Hepatic stellate cell (primary cell): ENCODE results near the gene OTOG.

Source experiments
- DNase-seq: peaks from one replicate; pipeline ENCODE4 v3.0.0; 2011; ENCODE audit warnings: low spot score

OTOG gene

DNA sequence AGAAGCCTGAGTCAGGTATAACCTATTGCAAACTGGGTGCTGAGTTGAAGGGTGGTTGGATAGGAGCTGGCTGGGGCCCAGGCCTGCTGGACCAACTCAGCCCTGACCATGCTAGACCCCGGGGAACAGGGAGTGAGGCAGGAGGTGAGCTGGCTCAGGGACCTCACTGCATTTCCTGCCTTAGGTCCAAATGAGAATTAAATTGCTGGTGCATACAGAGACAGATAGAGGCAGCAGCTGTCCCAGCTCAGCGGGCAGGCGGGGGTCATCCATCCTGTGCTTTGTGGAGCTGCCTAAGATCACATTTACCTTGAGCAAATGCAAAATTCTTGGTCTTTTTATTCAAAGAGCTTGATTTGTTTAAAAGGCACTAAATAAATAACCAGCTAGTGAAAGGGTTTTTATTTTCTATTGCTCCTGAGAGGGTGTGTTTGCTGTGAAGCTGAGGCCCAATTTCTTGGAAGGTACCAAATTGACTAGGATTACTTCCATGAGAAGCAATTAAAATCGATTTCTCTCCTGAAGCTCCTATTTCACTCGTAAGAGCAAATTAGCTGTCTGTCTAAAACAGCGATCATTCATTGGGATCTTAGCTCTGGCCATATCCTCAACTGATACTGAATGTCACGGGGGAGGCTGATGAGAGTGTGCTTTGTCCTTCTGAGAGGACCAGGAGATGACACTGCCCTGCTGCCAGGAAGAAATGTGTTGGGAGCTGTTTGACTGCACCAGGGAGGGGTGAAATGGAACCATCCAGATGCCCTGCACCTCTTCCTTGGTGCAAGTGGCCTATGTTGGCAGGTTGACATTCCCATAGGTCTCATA is 27.8 kb upstream of the OTOG start:
- no peak for DNase-seq

DNA sequence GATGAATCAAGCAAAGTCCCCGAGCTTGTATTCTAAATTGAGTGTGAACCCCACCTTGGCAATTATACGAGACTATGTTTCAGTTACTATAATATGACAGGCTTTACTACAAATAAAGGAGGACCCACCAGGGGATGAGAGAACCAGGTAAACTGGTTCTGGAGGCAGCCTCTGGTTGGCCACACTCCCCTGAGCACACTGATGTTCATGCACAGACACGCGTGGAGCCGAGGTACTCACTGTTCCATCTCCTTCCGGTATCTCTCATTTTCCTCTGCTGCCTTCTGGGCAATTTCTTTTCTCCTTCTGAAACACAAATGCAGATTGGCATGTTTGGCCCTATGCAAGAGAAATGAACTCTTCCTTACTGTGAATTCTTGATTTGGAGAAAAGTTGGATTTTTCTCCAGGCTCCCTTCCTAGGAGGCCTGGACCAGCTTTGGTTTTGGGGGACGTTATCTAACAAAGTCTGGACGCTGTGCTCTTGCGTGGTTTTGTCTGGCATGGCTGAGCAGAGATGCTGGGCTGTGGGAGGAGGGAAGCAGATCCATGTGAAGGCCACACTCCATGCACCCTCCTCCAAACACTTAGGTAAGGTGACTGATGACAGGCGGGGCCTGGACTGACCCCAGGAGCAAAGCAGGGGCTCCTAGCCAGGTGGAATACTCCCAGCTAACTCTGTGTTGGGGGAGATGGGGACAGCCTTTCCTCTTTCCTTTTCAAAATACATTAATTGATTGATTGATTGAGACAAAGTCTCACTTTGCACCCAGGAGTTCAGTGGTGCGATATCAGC is 25.8 kb upstream of the OTOG start:
- no peak for DNase-seq

DNA sequence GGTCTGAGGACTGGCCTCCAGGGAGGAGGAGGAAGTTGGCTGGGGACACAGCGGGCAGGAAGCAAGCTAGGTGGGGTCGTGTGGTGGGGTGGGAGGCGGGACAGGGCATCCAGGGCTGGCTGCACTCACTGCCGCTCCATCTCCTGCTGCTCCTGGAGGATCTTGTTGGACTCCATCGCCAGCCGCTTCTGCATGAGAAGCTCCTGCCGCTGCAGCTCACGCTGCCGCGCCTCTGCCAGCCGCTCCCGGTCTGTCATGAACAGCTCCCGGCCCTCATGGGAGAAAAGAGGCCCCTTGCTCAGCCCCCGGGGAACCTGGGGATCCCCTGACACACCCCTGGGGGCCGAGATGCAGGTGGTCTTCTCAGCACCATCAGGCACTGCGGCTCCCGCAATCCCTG is 24.4 kb upstream of the OTOG start:
- no peak for DNase-seq

DNA sequence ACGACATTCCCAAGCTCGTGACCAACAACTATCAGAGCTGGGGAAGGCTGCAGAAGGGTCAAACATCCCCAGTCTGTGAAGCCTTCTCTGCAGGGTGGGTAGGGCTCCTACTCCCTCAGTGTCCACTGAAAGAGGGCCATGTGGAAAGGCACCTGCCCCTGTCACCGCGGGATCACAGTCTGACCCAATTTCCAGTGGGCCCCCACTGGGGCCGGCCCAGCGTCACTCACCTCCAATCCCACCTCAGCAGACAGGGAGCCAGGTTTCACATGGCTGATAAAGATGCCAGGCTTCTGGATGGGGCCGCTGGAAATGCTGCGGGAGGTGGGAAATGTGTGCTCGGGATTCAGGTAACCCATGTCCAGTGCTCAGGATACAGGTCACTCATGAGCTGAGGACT is 22.8 kb upstream of the OTOG start:
- DNase-seq: no peak

DNA sequence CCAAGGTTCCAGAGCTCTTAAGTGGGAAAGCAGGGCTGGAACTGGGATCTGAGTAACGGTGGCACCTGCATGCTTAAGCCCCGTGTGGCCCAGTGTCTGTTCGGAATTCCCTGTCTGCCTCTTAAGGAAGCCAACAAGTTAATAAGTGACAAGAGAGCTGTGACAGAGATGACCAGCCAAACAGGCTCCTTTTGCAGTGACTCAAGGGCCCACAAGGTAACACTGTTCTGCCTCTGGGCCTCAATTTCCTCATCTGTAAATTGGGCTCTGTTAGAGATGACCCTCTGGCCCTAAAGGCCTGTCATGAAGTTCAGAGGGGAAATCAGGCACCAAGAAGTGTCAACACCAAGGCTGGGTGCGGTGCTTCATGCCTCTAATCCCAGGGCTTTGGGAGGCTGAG is 21.5 kb upstream of the OTOG start:
- DNase-seq: no peak

DNA sequence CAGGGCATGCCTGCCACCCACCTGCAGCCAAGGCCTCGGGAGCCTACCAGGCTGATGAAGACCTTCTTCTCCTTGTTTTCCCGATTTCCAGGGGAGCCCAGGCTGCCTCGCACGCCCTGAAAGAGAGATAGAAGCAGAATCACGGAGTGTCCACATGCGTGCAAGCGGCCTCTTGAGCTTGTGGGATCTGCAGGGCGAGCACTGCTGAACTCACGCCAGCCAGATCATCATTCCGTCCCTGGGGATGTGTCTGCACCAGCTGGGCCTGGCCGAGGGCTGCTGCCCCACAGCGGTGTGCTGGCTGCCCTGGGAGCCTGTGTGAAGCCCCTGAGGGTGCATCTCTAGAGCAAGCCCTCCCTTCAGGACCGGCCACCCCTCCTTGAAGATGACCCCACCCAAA is 20.7 kb upstream of the OTOG start:
- DNase-seq: peak; percentile 82

- no peak for DNase-seq
Measured at GRCh38 chr11:17526931-17527627, 20.0 kb upstream of the OTOG start.

DNA sequence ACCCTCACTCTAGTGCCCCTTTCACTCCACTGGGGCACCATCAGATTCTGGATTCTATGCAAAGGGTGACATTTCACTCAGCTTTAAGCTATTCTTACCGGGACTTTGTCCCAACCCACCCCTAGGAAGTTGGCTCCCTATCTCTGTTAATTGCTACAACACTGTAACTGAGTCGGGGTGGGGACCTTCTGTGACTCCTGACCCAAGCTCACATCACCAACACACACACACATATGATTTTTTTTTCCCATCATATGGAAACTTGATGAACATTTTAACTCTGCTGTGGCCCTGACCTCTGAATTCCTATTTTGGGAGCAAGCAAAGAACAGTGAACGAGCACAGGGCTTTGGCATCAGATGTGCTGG is 19.4 kb upstream of the OTOG start:
- no peak for DNase-seq

GRCh38 chr11:17528181-17528691 is 18.8 kb upstream of the OTOG start:
- peak; percentile 86 for DNase-seq

DNA sequence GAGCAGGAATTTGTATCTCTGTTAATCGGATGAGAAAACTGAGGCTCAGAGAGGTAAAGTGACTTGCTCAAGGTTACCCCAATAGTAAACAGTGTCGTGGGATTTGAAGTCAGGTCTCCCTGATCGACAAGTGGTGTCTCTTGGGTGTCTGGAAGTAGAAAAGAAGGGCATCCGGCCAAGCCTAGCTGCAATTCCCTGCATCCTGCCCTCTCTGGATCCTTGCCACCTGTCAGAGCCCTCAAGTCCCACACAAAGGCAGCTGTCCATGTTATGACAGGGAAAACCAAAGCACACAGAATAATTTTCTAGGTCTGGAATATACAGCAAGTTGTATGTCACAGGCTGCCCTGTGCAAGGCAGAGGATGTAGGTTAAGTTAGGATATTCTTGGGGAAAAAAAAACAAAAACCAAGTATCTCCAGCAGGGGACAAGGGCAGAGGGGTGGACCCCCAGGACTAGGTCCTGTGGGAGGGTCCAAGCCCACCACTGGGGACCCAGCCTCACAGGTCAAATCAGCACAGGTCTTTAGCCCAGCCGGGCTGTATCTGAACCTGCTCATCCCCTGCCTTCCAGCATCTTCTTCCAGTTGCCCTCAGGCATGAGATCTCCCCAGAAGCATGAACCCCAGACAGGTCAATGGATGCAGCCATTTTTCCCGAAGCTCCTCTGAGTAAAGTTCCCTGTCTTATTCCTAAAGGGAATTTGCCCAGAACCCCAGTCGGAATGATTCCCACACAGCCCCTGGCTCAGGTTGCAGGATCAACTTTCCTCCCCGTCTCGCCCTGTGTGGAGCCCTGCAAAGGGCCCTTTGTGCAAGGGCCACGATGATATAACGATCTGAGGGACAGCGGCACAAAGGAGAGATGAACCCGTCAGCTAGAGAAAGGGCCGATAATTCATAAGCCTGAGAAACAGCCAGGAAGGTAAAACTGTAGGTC is 17.9 kb upstream of the OTOG start:
- DNase-seq: no peak

DNA sequence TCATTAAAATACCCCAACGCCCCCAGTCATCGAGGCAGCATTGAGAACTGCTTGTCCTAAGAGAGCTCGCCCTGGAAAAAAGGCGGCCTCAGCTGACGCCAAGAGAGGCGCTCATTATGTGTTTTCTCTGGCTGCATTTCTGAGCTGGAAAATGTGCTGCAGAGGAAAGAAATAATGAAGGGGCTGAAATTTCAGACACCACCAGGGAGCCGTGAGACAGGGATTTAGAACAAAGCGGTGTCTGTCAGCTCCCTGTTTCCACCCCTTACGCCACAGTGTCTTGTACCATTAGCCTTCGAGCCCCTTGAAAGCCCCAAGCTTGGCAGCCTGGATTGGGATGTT is 17.2 kb upstream of the OTOG start:
- no peak for DNase-seq

GRCh38 chr11:17531071-17531600 is 15.9 kb upstream of the OTOG start:
- no peak for DNase-seq

- peak; percentile 37 for DNase-seq
Measured at GRCh38 chr11:17531636-17532113, 15.4 kb upstream of the OTOG start.

GRCh38 chr11:17532784-17533183 is 14.3 kb upstream of the OTOG start:
- DNase-seq: no peak

- DNase-seq: no peak
Measured at GRCh38 chr11:17533341-17533740, 13.7 kb upstream of the OTOG start.

DNA sequence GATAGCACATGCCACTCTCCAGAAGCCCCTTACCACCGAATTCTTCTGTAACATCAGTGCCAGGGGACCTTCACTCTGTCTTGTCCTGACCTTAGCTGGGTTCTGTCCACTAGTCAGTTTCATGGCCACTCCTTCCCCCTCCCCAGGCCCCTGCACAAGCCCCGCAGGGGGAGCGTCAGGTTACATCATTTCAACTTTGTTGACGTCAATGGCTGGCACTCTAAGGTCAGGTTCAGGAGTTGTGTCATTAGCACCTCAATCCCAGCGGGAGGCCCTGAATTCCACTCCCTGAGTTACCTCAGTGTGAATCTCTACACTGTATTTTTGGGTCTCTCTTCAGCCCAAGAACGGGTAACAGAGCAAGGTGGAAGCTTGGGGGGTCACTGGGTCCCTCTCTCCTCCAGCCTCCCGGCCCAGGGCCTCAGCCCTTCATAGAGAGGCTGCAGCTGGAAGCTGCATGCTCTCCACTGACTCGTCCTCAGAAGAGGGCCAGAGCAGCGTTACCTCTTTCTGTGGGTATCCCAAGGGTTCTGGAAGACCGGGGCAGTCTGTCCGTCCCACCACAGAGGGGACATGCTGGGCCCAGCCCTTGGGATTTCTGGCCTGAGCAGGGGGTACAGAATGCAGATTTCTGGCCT is 13.2 kb upstream of the OTOG start:
- no peak for DNase-seq

DNA sequence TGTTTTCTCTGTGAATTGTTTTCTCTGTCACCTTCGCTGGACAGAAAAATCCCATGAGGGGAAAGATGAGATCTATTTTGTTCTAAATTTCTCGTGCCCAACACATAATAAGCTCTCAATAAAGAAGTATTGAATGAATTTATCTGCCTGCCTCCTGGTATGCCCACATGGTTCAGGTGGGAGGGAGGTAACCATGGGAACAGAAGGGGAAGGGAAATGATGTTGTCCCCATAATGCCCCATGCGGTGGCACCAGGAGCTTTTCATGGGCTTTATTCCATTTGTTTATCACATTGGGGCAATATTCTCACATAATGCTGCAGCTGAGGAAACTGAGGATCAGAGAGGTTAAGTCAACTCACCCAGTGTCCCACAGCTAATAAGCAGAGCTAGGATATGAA is 11.6 kb upstream of the OTOG start:
- DNase-seq: no peak

DNA sequence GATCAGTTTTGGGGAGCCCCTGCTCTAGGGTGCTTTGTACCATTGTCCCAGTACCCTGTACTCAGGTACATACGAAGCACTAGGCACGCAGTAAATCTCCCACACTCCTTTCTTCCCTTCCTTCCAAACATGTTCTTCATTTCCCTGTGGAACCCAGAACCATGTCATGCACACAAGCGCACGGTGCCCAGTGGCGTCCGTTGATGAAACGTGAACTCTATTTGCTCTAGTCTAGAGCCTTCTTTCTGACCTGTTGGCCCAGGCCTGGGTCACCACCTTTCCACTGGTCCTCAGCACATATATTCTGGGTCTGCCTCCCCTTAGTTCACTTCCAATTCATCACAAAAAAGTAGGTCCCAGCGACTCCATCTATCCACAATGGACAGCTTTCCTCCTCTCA is 9.8 kb upstream of the OTOG start:
- DNase-seq: no peak

DNA sequence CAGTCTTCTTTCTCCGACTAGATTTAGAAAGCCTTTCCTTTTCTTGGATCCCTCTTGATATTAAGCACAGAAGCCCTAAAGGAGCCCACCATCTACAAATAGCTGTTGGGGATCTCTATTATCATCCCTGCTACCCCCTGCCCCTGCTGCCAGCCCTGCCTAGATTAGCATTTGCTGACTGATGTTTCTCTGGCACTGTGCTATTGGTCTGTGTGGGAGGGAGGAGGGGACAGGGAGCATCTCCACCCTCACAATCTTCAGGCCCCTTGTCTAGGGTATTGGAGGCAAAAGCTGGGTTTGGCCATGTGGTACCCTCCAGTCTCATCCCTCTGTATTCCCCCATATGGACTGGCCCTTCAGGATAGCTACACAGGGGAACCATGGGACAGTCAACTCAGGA is 9.0 kb upstream of the OTOG start:
- DNase-seq: no peak

GRCh38 chr11:17538731-17539130 is 8.3 kb upstream of the OTOG start:
- DNase-seq: no peak

DNA sequence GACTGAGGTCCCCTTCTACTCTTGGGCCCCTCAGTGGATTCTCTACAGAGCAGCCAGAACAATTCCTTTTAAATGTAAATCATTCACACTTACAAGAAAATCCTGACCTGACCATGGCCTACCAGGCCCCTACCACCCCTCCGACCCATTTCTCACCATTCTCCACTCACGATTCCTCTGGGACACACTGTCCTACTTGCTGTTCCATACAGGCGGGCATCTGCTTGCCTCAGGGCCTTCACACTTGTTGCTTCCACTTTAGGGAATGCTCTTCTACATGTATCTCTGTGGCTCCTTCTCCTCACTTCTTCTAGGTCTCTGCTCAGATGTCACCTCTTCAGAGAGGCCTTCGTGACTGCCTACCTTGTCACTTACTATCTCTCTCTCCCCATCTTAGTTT is 6.3 kb upstream of the OTOG start:
- no peak for DNase-seq
